MCF 10A (cell line): ENCODE data around the gene NME4. TPM values are rescaled to one million over a fixed set of nuclear protein-coding genes. Genes with fewer than 3 reads are reported as not detected.
A peak's percentile ranks its signal among the peaks of the same experiment; 100 is the strongest.

Source experiments
- BruUV-seq: library from RNA; stranded (reverse); fragments of 400-500 nt; replicated peaks from 2 replicates; lab custom pipeline; 2021; lab: Mats Ljungman, UMichigan
- CTCF ChIA-PET: fragments of 300-600 bp; sonication (Branson Sonifier 250); formaldehyde crosslinking; extraction: SDS; loops from one replicate; lab custom pipeline; 2021; ENCODE audit warnings: antibody characterized with exemption, inconsistent platforms; lab: Yijun Ruan, JAX
- POLR2A ChIA-PET: fragments of 300-600, 350-650 bp; sonication (Branson Sonifier 250); formaldehyde crosslinking; extraction: SDS; loops from one replicate; lab custom pipeline; 2020; ENCODE audit warnings: antibody characterized with exemption, inconsistent platforms; lab: Yijun Ruan, JAX
- DNase-seq: peaks from one replicate; pipeline ENCODE4 v3.0.0-alpha.2; 2018; ENCODE audit not compliant: unreplicated experiment
- H3K27ac Mint-ChIP-seq: one replicate; pipeline ENCODE4 v1.8.0; 2022; ENCODE audit warnings: mild to moderate bottlenecking, low read depth, mixed read lengths; ENCODE audit not compliant: unreplicated experiment
- H3K27me3 Mint-ChIP-seq: one replicate; pipeline ENCODE4 v1.8.0; 2022; ENCODE audit warnings: mixed read lengths; ENCODE audit not compliant: insufficient read depth, unreplicated experiment
- H3K36me3 Mint-ChIP-seq: one replicate; pipeline ENCODE4 v1.8.0; 2022; ENCODE audit warnings: mild to moderate bottlenecking, moderate library complexity, mixed read lengths; ENCODE audit not compliant: insufficient read depth, unreplicated experiment
- H3K4me1 Mint-ChIP-seq: one replicate; pipeline ENCODE4 v1.8.0; 2022; ENCODE audit warnings: mixed read lengths; ENCODE audit not compliant: insufficient read depth, unreplicated experiment
- H3K4me3 Mint-ChIP-seq: one replicate; pipeline ENCODE4 v1.8.0; 2022; ENCODE audit warnings: mild to moderate bottlenecking, moderate library complexity, mixed read lengths; ENCODE audit not compliant: unreplicated experiment
- H3K9me3 Mint-ChIP-seq: one replicate; pipeline ENCODE4 v1.8.0; 2022; ENCODE audit warnings: mixed read lengths; ENCODE audit not compliant: unreplicated experiment
- intact Hi-C: fragments of 100-400 bp; cut with micrococcal nuclease; formaldehyde crosslinking; loops from 2 replicates; pipeline ENCODE4 v1.14.1; 2022
- total RNA-seq: library from RNA; stranded (reverse); gene quantifications from 2 replicates; pipeline ENCODE4 v1.2.3, GENCODE V29; 2022
- TF ChIP-seq, protein P1 (sequence below): fragments of 200-600 bp; IDR thresholded peaks from one replicate; pipeline ENCODE4 v1.8.0; 2022; ENCODE audit warnings: antibody characterized with exemption, mild to moderate bottlenecking; ENCODE audit not compliant: unreplicated experiment

Gene NME4
- total RNA-seq, 1 experiment from 2014 or later = 76.8 TPM

DNA sequence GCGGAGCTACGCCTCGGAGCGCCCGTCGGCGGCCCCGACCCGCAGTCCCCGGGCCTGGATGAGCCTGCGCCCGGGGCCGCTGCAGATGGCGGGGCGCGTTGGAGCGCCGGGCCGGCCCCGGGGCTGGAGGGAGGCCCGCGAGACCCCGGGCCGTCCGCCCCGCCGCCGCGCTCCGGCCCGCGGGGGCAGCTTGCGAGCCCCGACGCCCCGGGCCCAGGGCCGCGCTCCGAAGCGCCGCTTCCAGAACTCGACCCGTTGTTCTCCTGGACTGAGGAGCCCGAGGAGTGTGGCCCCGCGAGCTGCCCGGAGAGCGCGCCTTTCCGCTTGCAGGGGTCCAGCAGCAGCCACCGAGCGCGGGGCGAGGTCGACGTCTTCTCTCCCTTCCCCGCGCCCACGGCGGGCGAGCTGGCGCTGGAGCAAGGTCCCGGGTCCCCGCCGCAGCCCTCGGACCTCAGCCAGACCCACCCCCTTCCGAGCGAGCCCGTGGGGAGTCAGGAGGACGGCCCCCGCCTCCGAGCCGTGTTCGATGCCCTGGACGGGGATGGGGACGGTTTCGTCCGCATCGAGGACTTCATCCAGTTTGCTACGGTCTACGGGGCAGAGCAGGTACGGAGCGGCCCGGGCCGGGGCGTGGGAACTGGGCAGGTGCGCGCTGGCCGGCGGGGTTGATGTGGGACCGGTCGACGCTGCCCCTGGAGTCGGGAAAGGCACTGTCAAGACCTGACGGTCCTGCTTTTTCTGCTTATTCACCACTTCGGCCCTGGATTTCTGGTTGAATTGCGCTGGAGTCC, 29.3 kb downstream of the NME4 start:
- Mint-ChIP-seq H3K27ac (no peak overlapping the region), H3K27me3 (no peaks in the 10 kb centered on the region), H3K4me3 (peak overlapping the region; percentile 73), H3K4me1 (peaks cover 42% of the 10 kb centered on the region), H3K9me3 (no peaks in the 10 kb centered on the region), H3K36me3 (peaks cover 21% of the 10 kb centered on the region)
- ChIA-PET POLR2A (interaction anchor here (0.7 to 3.5 kb wide), 11 partner anchors 10 to 1842 kb away, joined by 3 to 40 read pairs (median 3); partner anchors contain the start of genes CAPN15, DECR2, METTL26 and PGAP6), CTCF (interaction anchor here (0.5 to 1.1 kb wide), 4 partner anchors 27 to 361 kb away, joined by 3 to 4 read pairs (median 3); no protein-coding TSS in a partner anchor)
- TF ChIP-seq, protein P1, sequence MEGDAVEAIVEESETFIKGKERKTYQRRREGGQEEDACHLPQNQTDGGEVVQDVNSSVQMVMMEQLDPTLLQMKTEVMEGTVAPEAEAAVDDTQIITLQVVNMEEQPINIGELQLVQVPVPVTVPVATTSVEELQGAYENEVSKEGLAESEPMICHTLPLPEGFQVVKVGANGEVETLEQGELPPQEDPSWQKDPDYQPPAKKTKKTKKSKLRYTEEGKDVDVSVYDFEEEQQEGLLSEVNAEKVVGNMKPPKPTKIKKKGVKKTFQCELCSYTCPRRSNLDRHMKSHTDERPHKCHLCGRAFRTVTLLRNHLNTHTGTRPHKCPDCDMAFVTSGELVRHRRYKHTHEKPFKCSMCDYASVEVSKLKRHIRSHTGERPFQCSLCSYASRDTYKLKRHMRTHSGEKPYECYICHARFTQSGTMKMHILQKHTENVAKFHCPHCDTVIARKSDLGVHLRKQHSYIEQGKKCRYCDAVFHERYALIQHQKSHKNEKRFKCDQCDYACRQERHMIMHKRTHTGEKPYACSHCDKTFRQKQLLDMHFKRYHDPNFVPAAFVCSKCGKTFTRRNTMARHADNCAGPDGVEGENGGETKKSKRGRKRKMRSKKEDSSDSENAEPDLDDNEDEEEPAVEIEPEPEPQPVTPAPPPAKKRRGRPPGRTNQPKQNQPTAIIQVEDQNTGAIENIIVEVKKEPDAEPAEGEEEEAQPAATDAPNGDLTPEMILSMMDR = no peak
- peak; percentile 14 for DNase-seq
- intact Hi-C loops = loop anchor here (10.0 kb wide), 2 partner anchors 68 to 98 kb away; partner anchors contain the start of gene CAPN15
- no TSS peak for BruUV-seq

DNA sequence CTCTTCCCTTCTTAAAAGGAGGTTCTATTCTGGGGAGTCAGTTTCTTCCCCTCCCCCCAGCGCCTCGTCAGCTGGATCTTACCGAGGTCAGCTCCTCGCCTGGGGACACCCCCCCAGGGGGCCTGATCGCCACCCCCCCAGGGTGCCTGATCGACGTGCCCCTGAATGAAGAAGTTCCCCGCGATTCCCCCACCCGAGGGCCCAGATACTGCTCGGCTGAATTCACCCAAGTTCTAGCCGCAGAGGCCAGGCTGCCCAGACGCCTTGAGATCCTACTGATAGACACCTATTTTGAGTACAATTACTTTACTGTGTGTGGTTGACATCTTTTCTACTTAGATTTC, 29.9 kb downstream of the NME4 start:
- no peak for DNase-seq
- H3K27ac Mint-ChIP-seq = no peak overlapping the region
- TF ChIP-seq, protein P1 = no peak
- peak overlapping the region; percentile 73 for H3K4me3 Mint-ChIP-seq
- H3K27me3 Mint-ChIP-seq = no peaks in the 10 kb centered on the region
- no TSS peak for BruUV-seq
- no peaks in the 10 kb centered on the region for H3K9me3 Mint-ChIP-seq
- H3K4me1 Mint-ChIP-seq = peaks cover 42% of the 10 kb centered on the region
- peaks cover 21% of the 10 kb centered on the region for H3K36me3 Mint-ChIP-seq
- POLR2A ChIA-PET = interaction anchor here (0.7 to 1.1 kb wide), 4 partner anchors 10 to 209 kb away, joined by 3 read pairs; partner anchors contain the start of genes METTL26 and PGAP6
- intact Hi-C loops = loop anchor here (10.0 kb wide), 2 partner anchors 68 to 98 kb away; partner anchors contain the start of gene CAPN15
- CTCF ChIA-PET = interaction anchor here (0.5 to 1.1 kb wide), 2 partner anchors 99 to 286 kb away, joined by 3 to 4 read pairs; no protein-coding TSS in a partner anchor

DNA sequence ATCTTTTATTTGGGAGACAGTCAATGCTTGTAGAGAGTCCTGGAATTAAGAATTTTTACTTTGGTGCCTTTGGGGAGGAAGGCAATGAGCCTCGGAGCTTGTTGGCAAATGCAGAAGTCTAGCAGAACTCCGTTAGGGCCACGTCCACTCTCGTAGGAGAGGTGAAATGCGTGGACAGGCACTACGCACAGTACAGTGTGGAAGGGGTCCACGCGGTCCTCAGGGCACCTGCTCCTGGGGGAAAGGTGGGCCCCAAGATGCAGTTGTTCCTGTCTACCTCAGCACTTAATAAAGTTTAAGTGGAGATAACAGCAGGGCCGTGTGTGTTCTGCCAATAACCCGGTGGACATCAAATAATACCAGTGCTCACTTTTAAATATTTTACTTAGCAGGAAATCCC, 30.3 kb downstream of the NME4 start:
- H3K4me3 Mint-ChIP-seq = peak overlapping the region; percentile 73
- ChIA-PET POLR2A (interaction anchor here (0.7 to 1.1 kb wide), 3 partner anchors 45 to 209 kb away, joined by 3 read pairs; partner anchors contain the start of genes METTL26 and PGAP6), CTCF (interaction anchor here (1.1 kb wide), 1 partner anchor 98 kb away, joined by 3 read pairs; no protein-coding TSS in a partner anchor)
- no peak overlapping the region for H3K27ac Mint-ChIP-seq
- H3K4me1 Mint-ChIP-seq = peaks cover 42% of the 10 kb centered on the region
- no peaks in the 10 kb centered on the region for H3K9me3 Mint-ChIP-seq
- no peaks in the 10 kb centered on the region for H3K27me3 Mint-ChIP-seq
- H3K36me3 Mint-ChIP-seq = peaks cover 21% of the 10 kb centered on the region
- TF ChIP-seq, protein P1 = no peak
- BruUV-seq = TSS peak; percentile 51
- intact Hi-C loops = loop anchor here (10.0 kb wide), 2 partner anchors 68 to 98 kb away; partner anchors contain the start of gene CAPN15
- no peak for DNase-seq

DNA sequence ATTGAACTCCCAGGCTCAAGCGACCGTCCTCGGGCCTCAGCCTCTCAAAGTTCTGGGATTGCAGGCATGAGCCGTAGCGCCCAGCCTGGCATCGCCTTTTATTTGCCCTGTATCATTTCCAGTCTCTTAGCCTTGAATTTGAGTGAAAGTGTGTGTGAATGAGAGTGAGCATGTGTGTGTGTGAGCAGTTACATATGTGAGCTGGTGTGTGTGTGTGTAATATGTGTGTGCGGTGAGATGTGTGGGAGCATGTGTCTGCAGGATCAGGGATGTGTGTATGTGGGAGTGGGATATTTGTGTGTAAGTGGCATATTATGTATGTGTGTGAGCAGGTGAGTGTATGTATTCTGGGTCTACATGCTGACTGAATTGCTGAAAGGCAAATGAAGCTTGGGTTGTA, 33.9 kb downstream of the NME4 start:
- Mint-ChIP-seq H3K27ac (no peak overlapping the region), H3K9me3 (no peaks in the 10 kb centered on the region), H3K4me3 (no peak overlapping the region), H3K4me1 (peaks cover 34% of the 10 kb centered on the region), H3K27me3 (no peaks in the 10 kb centered on the region), H3K36me3 (peaks cover 23% of the 10 kb centered on the region)
- TF ChIP-seq, protein P1 = no peak
- CTCF ChIA-PET = interaction anchor here (0.7 kb wide), 1 partner anchor 84 kb away, joined by 4 read pairs; no protein-coding TSS in a partner anchor
- intact Hi-C loops = no loop called here
- no peak for DNase-seq
- no TSS peak for BruUV-seq
- POLR2A ChIA-PET = no interaction called here
